GM19035 (cell line): ENCODE measurements around the gene SH3PXD2A.

ENCODE experiments used
- ATAC-seq: cut with Tn5 transposase; IDR thresholded peaks from one replicate; pipeline ENCODE4 v1.9.1; 2021; ENCODE audit not compliant: unreplicated experiment

SH3PXD2A gene

GRCh38 chr10:103572347-103573204, 282.8 kb downstream of the SH3PXD2A start:
- ATAC-seq = no peak

DNA sequence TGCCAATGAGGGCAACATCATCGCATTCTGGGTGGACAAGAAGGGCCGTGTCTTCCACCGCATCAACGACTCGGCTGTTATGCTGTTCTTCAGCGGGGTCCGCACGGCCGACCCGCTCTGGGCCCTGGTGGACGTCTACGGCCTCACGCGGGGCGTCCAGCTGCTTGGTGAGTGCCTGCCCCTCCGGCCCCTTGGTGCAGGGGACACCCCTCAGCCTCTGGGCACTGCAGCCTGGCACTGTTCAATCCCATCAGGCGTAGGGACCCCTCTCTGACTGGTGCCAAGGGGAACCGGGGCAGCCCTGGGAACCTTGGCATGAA, 283.8 kb downstream of the SH3PXD2A start:
- no peak for ATAC-seq

DNA sequence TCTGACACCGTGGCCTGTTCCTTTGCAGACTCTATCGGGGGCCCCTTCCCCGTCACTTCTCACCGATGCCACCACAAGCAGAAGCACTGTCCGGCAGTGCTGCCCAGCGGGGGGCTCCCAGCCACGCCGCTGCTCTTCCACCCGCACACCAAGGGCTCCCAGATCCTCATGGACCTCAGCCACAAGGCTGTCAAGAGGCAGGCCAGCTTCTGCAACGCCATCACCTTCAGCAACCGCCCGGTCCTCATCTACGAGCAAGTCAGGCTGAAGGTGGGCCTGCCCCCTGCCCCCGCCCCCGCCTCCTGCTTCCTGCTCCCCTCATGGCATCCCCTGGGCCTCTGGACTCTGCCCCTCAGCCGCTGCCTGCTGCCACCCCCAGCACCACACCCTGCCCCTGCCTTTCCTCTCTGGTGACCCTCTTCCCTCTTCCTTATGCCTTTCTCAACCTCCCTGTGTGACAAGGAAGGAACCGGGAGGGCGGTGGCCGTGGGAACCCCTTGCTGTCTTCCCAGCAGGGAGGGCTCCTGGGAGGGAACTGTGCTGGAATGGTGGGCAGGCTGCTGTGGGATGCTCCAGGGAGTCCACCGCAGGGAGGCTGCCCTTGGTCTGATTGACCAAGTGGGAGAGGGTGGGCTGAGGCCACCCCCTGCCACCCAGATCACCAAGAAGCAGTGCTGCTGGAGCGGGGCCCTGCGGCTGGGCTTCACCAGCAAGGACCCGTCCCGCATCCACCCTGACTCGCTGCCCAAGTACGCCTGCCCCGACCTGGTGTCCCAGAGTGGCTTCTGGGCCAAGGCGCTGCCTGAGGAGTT, 284.3 kb downstream of the SH3PXD2A start:
- ATAC-seq = no peak

DNA sequence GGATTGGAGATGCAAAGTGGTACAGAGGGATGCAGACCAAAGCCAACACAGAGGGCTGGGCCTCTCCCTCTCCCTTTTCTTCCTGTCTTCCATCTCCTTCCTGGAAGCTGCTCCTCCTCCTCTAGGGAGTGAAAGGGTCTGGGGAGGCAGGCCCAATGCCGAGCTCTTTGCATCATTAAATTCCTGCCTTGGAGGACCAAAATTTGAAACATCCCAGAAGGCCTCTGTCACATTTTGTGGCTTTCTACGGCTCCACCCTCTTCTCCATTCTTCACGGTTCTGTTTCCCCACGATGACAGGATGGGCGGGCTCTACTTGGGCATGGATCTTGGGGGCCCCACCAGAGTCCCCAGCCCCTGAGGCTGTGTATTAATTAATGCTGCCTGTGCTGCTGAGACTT, 285.5 kb downstream of the SH3PXD2A start:
- ATAC-seq = no peak

DNA sequence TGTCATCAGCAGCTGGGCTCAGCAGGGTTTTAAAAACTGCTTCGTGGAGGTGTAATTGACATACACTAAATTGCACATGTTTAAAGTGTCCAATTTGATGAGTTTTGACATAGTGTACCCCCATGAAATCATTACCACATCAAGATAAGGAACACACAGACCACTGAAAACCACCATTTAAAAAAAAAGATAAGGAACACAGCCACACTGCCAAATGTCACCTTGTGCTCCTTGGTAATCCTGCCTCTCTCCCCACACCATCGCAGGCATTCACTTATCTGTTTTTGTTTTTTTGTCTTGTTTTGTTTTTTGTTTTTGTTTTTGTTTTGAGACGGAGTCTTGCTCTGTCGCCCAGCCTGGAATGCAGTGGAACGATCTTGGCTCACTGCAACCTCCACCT, 286.9 kb downstream of the SH3PXD2A start:
- no peak for ATAC-seq

DNA sequence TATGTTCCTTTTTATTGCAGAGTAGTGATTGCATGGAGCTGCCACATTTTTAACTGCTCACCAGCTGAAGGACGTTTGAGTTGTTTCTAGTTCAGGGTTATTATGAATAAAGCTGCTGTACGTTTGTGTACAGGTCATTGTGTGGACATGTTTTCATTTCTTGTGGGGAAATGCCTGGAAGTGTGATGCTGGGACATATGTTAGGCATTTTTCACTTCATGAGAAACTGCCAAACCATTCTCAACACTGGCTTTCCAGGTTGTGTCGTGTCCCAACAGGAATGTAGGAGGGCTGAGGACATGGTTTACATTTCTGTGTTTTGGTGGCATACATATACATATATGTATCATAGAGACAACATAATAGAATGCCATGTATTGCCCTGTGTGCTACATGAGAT, 288.8 kb downstream of the SH3PXD2A start:
- ATAC-seq = no peak

DNA sequence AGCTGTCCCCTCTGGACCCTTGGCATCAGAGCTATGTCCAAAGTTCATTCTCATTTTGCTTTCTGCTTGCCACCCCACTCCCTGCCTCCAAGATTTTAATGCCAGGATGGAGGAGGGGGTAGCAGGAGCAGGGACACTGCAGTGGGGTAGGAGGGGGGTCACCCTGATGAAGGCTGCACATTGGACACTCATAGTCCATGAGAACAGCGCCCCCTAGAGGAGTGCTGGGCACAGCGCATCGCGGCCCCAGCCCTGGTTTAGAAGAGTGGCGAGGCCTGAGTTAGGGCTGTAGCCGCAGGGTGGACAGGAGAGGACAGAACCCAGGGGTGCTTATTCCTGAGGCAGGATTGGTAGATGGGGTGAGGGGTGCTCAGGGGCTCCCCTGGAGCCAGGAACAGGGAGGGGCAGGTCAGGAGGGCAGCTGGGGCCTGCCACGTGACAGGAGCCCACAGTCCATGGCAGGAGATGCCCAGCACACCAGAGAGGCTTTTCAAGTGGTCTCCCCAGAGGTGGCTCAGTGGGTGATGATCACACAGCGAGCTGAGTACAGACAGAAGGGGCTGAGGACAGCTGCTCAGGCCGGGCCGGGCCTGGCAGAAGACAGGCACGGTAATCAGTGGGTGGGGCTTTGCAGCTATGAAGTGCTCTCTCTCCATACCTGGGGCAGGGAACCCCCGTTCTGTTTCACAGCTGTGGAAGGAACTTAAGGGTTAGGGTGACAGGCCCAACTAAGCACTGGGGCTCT, 290.4 kb downstream of the SH3PXD2A start:
- no peak for ATAC-seq

- no peak for ATAC-seq
These were observed 291.3 kb downstream of the SH3PXD2A start for GRCh38 chr10:103564116-103564501.

GRCh38 chr10:103563231-103564115, 291.9 kb downstream of the SH3PXD2A start:
- ATAC-seq = no peak

DNA sequence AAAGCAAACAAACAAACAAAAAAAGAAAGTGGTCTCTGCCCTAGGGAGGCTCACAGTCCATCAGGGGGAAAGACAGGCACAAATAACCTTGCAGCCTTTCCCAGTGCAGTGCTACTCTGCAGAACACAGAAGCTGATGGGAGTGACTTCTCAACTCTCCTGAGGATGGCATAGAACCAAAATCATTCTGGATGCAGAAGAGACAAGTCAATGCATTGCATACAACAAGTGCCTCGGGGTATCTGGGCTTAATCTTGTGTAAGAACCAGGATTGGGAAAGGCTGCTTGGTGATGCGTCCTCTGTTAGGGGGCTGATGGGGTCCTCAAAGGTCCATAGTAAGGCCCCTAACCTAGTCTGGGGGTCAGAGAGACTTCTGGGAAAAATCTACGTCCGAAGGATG, 293.0 kb downstream of the SH3PXD2A start:
- ATAC-seq = no peak

DNA sequence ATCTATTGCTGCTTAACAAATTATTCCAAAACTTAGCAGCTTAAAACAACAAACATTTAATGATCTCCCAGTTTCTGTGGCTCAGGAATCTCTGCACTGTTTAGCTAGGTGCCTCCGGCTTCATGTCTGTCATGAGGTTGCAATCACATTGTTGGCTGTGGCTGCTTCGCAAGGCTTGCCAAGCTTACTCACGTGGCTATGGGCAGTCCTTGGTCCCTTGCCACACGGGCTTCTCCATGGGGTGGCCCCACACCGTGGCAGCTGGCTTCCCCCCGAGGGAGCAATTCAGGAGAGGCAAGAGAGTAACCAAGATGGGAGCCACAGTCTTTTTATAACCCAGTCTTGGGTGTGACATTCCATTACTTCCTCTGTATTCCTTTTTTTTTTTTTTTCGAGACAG, 294.5 kb downstream of the SH3PXD2A start:
- ATAC-seq = no peak

DNA sequence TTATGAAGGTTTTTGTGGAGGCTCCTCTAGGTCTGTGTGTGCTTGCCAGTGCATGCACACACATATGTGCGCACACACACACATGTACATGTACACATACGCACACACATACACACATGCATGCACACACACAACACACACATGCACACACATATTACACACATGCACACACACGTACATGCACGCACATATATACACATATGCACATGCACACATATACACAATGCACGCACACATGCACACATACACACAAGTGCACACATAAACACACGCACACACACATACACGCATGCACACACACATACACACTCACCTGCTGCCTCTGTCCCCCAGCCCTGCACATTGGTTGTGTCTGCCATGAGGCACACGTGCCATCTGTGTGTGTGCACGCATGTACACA, 295.6 kb downstream of the SH3PXD2A start:
- ATAC-seq = no peak

GRCh38 chr10:103558911-103559310, 296.5 kb downstream of the SH3PXD2A start:
- ATAC-seq = no peak

DNA sequence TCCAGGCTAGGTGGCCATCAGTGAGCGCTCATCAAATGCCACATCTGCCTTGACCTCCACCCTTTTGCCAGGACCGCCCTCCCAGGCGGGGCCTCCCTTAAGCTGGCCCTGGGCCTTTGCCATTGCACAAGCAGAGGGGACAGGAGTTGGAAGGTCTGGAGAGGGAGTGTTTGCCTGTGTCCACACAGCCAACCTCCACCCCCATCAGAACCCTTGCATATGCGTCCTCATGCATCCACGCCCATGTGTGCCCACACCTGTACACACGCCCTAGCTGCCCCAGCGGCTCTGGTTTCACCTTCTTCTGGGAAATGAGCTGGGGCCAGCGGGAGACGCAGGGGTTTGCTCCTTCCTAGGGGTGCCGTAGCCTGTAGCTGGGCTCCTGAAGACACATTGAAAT, 297.9 kb downstream of the SH3PXD2A start:
- no peak for ATAC-seq

GRCh38 chr10:103556383-103557007, 298.9 kb downstream of the SH3PXD2A start:
- no peak for ATAC-seq

GRCh38 chr10:103555712-103556111, 299.7 kb downstream of the SH3PXD2A start:
- no peak for ATAC-seq

DNA sequence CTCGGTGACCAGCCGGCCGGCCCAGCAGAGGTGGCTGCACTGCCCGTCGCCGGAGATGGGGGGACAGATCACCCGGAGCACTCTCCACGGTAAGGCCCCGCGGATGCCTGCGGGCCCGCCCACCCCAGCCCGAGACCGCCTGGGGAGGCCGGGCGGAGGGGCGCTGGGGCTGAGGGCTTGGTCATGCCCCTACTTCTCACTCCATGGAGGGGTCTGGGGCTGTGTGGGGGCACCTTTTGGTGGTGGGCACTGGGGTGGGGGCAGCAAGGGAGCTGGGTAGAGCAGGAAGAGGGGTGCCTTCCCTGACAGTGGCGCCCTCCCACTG, 300.1 kb downstream of the SH3PXD2A start:
- no peak for ATAC-seq

DNA sequence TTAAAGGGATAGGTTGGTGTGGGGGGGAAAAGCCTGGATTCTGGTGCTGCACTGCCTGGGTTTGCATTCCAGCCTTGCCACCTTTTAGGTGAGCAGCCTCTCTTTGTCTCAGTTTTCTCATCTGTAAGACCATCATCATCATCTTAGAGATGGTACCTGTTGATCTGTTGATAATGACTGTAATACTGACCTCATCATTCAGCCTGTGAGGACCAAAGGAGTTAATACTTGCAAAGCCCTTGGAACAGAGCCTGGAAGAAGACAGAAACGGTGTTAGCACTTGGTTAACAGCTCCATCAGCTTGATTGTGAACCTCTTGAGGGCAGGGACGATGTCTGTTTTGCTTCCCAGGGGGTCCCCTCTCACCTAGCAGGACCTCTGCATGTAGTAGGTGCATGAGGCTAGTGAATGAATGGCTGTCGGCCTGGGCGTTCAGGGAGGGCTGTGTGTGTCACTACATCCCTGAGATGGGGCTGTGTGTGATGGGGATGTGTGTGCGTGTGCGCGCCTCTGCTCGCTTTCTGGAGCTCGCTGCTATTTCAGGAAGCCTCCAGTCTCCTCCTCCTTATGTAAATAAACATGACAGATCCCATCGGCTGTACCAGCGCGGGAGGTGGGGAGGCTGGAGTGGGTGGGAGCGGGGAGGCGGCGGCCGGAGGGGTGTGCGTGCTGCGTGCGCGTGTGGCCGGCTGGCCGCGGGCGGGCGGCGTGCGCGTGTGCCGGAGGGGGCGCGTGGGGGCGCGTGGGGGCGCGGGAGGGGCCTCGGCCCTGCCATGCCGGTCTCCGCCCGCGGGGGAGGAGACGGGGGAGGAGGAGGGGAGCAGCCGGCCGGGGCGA, 300.7 kb downstream of the SH3PXD2A start:
- no peak for ATAC-seq

DNA sequence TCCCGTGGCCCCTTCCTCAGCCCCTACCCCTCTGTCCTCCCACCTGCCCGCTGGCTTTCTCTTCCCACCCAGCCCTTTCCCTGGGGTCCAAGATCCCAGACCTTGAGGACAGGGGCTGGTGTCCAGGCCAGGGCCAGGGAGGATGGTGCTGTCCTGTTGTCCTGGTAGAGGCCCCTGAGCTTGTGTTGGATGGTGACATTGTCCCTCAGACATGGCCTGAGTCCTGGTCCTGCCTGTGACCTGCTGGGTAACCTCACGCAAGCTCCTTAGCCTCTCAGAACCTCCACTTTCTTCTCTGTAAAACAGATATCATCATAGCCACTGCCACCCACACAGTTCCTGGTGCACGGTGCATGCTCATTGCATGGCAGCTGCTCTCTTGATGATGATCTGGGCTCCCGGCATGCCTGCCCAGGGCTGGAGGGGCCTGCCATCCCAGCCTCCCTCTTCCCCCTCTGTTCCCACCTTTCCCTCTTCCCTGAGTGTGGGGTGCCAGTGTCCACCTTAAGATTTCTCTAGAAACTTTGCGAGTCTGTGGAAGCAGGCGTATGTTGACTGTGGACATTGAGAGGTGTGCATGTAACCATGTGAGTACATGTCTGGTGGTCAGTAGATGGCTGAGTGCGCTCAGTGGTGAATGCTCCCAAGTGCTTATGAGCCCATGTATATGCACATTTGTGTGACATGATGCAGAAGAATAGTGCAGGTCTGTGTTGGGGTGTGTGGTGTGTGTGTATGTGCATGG, 301.5 kb downstream of the SH3PXD2A start:
- no peak for ATAC-seq
